ENCODE results near the gene YARS1.

The YARS1 gene

GRCh38 chr1:32818804-32819541, 1.8 kb upstream of the YARS1 start:
- ATAC-seq, result no peak
- TF ChIP-seq ZC3H10 (CRISPR knock-in tag; IDR thresholded peaks at IDR 0.05) (no peak), TCF4 (CRISPR knock-in tag; IDR thresholded peaks at IDR 0.05; ENCODE audit: borderline replicate concordance) (no peak), ZNF8 (CRISPR knock-in tag; IDR thresholded peaks at IDR 0.05) (no peak), RARB (CRISPR knock-in tag; IDR thresholded peaks at IDR 0.05) (no peak), CSDC2 (CRISPR knock-in tag; IDR thresholded peaks at IDR 0.05) (no peak), TOX (CRISPR knock-in tag; IDR thresholded peaks at IDR 0.05; ENCODE audit: borderline replicate concordance) (no peak), ESRRG (CRISPR knock-in tag; IDR thresholded peaks at IDR 0.05) (no peak), ZNF565 (CRISPR knock-in tag; conservative IDR thresholded peaks at IDR 0.05; ENCODE audit: low read depth) (no peak), ARNTL (CRISPR knock-in tag; IDR thresholded peaks at IDR 0.05; ENCODE audit: borderline replicate concordance, low read depth) (no peak), PATZ1 (CRISPR knock-in tag; IDR thresholded peaks at IDR 0.05; ENCODE audit: borderline replicate concordance) (no peak), OSR1 (CRISPR knock-in tag; IDR thresholded peaks at IDR 0.05) (no peak), ISL1 (CRISPR knock-in tag; IDR thresholded peaks at IDR 0.05) (no peak), ZFP30 (CRISPR knock-in tag; IDR thresholded peaks at IDR 0.05) (no peak), GLIS3 (CRISPR knock-in tag; IDR thresholded peaks at IDR 0.05) (no peak), ZNF70 (CRISPR knock-in tag; IDR thresholded peaks at IDR 0.05) (no peak), SNAI2 (CRISPR knock-in tag; IDR thresholded peaks at IDR 0.05) (no peak), PPARA (CRISPR knock-in tag; IDR thresholded peaks at IDR 0.05; ENCODE audit: borderline replicate concordance) (no peak)
- TF ChIP-seq, protein P1, sequence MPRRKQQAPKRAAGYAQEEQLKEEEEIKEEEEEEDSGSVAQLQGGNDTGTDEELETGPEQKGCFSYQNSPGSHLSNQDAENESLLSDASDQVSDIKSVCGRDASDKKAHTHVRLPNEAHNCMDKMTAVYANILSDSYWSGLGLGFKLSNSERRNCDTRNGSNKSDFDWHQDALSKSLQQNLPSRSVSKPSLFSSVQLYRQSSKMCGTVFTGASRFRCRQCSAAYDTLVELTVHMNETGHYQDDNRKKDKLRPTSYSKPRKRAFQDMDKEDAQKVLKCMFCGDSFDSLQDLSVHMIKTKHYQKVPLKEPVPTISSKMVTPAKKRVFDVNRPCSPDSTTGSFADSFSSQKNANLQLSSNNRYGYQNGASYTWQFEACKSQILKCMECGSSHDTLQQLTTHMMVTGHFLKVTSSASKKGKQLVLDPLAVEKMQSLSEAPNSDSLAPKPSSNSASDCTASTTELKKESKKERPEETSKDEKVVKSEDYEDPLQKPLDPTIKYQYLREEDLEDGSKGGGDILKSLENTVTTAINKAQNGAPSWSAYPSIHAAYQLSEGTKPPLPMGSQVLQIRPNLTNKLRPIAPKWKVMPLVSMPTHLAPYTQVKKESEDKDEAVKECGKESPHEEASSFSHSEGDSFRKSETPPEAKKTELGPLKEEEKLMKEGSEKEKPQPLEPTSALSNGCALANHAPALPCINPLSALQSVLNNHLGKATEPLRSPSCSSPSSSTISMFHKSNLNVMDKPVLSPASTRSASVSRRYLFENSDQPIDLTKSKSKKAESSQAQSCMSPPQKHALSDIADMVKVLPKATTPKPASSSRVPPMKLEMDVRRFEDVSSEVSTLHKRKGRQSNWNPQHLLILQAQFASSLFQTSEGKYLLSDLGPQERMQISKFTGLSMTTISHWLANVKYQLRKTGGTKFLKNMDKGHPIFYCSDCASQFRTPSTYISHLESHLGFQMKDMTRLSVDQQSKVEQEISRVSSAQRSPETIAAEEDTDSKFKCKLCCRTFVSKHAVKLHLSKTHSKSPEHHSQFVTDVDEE (CRISPR knock-in tag; IDR thresholded peaks at IDR 0.05), result no peak
- TF ChIP-seq, protein P2, sequence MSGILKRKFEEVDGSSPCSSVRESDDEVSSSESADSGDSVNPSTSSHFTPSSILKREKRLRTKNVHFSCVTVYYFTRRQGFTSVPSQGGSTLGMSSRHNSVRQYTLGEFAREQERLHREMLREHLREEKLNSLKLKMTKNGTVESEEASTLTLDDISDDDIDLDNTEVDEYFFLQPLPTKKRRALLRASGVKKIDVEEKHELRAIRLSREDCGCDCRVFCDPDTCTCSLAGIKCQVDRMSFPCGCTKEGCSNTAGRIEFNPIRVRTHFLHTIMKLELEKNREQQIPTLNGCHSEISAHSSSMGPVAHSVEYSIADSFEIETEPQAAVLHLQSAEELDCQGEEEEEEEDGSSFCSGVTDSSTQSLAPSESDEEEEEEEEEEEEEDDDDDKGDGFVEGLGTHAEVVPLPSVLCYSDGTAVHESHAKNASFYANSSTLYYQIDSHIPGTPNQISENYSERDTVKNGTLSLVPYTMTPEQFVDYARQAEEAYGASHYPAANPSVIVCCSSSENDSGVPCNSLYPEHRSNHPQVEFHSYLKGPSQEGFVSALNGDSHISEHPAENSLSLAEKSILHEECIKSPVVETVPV (CRISPR knock-in tag; IDR thresholded peaks at IDR 0.05), result no peak
- TF ChIP-seq, protein P3, sequence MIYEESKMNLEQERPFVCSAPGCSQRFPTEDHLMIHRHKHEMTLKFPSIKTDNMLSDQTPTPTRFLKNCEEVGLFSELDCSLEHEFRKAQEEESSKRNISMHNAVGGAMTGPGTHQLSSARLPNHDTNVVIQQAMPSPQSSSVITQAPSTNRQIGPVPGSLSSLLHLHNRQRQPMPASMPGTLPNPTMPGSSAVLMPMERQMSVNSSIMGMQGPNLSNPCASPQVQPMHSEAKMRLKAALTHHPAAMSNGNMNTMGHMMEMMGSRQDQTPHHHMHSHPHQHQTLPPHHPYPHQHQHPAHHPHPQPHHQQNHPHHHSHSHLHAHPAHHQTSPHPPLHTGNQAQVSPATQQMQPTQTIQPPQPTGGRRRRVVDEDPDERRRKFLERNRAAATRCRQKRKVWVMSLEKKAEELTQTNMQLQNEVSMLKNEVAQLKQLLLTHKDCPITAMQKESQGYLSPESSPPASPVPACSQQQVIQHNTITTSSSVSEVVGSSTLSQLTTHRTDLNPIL (CRISPR knock-in tag; IDR thresholded peaks at IDR 0.05; ENCODE audit: low read depth), result no peak

DNA sequence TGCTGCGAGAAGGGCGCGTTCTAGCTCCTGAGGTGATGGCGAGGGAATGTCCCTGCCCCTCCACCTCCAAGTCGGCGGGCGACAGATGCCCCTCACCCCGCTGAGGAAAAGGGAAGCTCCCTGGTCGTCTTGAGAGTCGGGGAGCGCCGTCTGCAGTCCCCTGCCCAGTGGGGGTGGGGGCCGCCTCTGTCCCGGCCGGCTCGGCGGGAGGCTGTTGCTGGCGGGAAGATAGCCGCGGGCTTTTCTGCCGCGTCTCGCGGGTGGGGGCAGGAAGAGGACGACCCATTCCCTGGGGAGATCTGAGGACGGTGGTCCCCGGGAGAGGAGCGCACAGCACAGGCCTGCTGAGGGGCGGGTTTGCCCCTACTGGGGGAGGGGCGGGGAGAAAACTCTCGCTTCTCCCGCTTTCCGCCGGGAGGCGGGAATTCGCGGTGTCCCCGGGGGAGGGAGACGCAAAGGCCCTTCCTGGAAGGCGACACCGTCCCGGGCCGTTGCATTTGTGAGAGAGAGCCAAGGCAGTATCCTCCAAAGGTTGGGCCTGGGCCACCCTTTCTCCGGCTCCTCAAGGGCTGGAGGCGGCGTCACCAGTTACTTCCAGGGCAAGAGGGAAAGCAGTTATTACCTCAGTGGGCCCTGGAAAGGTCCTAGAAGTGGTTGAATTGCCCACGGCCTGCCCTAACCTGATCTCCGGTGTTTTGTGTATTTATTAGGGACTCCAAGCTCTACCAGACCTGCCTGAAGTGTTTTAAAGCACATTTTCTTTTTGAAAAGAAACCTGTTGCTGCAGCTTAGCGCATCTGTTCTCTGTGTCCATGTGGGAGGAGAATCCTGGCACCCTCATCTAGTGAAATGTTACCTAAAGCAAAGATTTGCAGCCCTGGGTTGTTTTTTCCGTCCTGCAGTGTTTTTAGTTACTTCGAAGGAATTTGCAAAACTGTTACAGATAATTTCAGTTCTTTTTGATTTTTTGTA, 943 bp upstream of the YARS1 start:
- TF ChIP-seq PPARA (CRISPR knock-in tag; IDR thresholded peaks at IDR 0.05; ENCODE audit: borderline replicate concordance), result no peak
- TF ChIP-seq TCF4 (CRISPR knock-in tag; IDR thresholded peaks at IDR 0.05; ENCODE audit: borderline replicate concordance), result no peak
- TF ChIP-seq, protein P3 (CRISPR knock-in tag; IDR thresholded peaks at IDR 0.05; ENCODE audit: low read depth), result 0 out of 2 replicates have a peak, but pooled peaks have one; percentile 13
- TF ChIP-seq RARB (CRISPR knock-in tag; IDR thresholded peaks at IDR 0.05), result no peak
- no peak for TF ChIP-seq ZC3H10 (CRISPR knock-in tag; IDR thresholded peaks at IDR 0.05)
- TF ChIP-seq TOX (CRISPR knock-in tag; IDR thresholded peaks at IDR 0.05; ENCODE audit: borderline replicate concordance), result no peak
- no peak; the same call in 1 of the 2 replicates for TF ChIP-seq PATZ1 (CRISPR knock-in tag; IDR thresholded peaks at IDR 0.05; ENCODE audit: borderline replicate concordance)
- no peak for TF ChIP-seq ISL1 (CRISPR knock-in tag; IDR thresholded peaks at IDR 0.05)
- peak; percentile 63 for ATAC-seq

Measured in SK-N-SH treated with all-trans-retinoic acid at 6 μM for 48 hours (cell line).